SJSA1 (cell line): ENCODE data around the gene EML4. TPM values are rescaled to one million over a fixed set of nuclear protein-coding genes. Genes with fewer than 3 reads are reported as not detected.

Source experiments
- DNase-seq, 2 experiments: peaks; one replicate each; pipeline ENCODE4 v3.0.0-alpha.2; 2015 to 2020; ENCODE audit warnings: low spot score in 2 of 2, low read depth in 1 of 2
- H3K27ac ChIP-seq: fragments of 250-450 bp; sonication (Bioruptor Pico); 2 replicates; pipeline ENCODE4 v1.5.1; 2020; ENCODE audit warnings: mild to moderate bottlenecking, moderate library complexity
- H3K27me3 ChIP-seq: fragments of 250-450 bp; sonication (Bioruptor Pico); replicated peaks from 2 replicates; pipeline ENCODE4 v1.5.1; 2020; ENCODE audit warnings: mild to moderate bottlenecking, moderate library complexity
- H3K36me3 ChIP-seq: fragments of 250-450 bp; sonication (Bioruptor Pico); 2 replicates; pipeline ENCODE4 v1.5.1; 2020; ENCODE audit warnings: mild to moderate bottlenecking
- H3K4me1 ChIP-seq: fragments of 250-450 bp; sonication (Bioruptor Pico); replicated peaks from 2 replicates; pipeline ENCODE4 v1.6.1; 2021; ENCODE audit warnings: mild to moderate bottlenecking
- H3K4me3 ChIP-seq: fragments of 250-450 bp; sonication (Bioruptor Pico); 2 replicates; pipeline ENCODE4 v1.5.1; 2020; ENCODE audit warnings: mild to moderate bottlenecking
- H3K9me3 ChIP-seq: fragments of 250-450 bp; sonication (Bioruptor Pico); replicated peaks from 2 replicates; pipeline ENCODE4 v1.5.1; 2020; ENCODE audit warnings: mild to moderate bottlenecking
- total RNA-seq: library from RNA; depleted of rRNA; stranded (reverse); fragments of >200 nt; shearing (Covaris generic); gene quantifications from 2 replicates; pipeline ENCODE4 v1.2.3, GENCODE V29; 2014

Gene EML4
- total RNA-seq, 1 experiment from 2014 or later, result 78.5 TPM

GRCh38 chr2:42315844-42316470 lies 146.8 kb downstream of the EML4 start:
- peaks cover 43% of the 10 kb centered on the region for H3K36me3 ChIP-seq
- DNase-seq, result no peak
- H3K9me3 ChIP-seq, result no peaks in the 10 kb centered on the region
- peak overlapping the region; percentile 73; the same call in 1 of the 2 replicates for H3K27ac ChIP-seq
- H3K4me3 ChIP-seq, result no peak overlapping the region
- peaks cover 16% of the 10 kb centered on the region for H3K4me1 ChIP-seq
- no peaks in the 10 kb centered on the region for H3K27me3 ChIP-seq

GRCh38 chr2:42316910-42317309 lies 147.8 kb downstream of the EML4 start:
- H3K4me1 ChIP-seq, result peaks cover 16% of the 10 kb centered on the region
- no peak overlapping the region for H3K4me3 ChIP-seq
- H3K27me3 ChIP-seq, result no peaks in the 10 kb centered on the region
- no peak overlapping the region for H3K27ac ChIP-seq
- H3K36me3 ChIP-seq, result peaks cover 49% of the 10 kb centered on the region
- no peaks in the 10 kb centered on the region for H3K9me3 ChIP-seq
- no peak for DNase-seq

- H3K27me3 ChIP-seq, result no peaks in the 10 kb centered on the region
- no peak for DNase-seq
- peaks cover 16% of the 10 kb centered on the region for H3K4me1 ChIP-seq
- no peak overlapping the region for H3K27ac ChIP-seq
- no peaks in the 10 kb centered on the region for H3K9me3 ChIP-seq
- H3K36me3 ChIP-seq, result peaks cover 49% of the 10 kb centered on the region
- H3K4me3 ChIP-seq, result no peak overlapping the region
Measured at GRCh38 chr2:42317486-42317885, 148.3 kb downstream of the EML4 start.

GRCh38 chr2:42317945-42318344 lies 148.8 kb downstream of the EML4 start:
- Histone ChIP-seq H3K4me1 (peaks cover 16% of the 10 kb centered on the region), H3K4me3 (no peak overlapping the region), H3K36me3 (peaks cover 49% of the 10 kb centered on the region), H3K27ac (no peak overlapping the region), H3K9me3 (no peaks in the 10 kb centered on the region), H3K27me3 (no peaks in the 10 kb centered on the region)
- DNase-seq, result no peak

GRCh38 chr2:42319265-42319664 lies 150.1 kb downstream of the EML4 start:
- Histone ChIP-seq H3K4me3 (no peak overlapping the region), H3K4me1 (peaks cover 15% of the 10 kb centered on the region), H3K36me3 (peaks cover 49% of the 10 kb centered on the region), H3K9me3 (no peaks in the 10 kb centered on the region), H3K27me3 (no peaks in the 10 kb centered on the region), H3K27ac (no peak overlapping the region)
- DNase-seq, result no peak

GRCh38 chr2:42321452-42322064 lies 152.4 kb downstream of the EML4 start:
- Histone ChIP-seq H3K36me3 (peaks cover 58% of the 10 kb centered on the region), H3K4me1 (no peaks in the 10 kb centered on the region), H3K27ac (no peak overlapping the region), H3K9me3 (no peaks in the 10 kb centered on the region), H3K4me3 (no peak overlapping the region), H3K27me3 (no peaks in the 10 kb centered on the region)
- DNase-seq, result no peak

- Histone ChIP-seq H3K9me3 (no peaks in the 10 kb centered on the region), H3K27ac (no peak overlapping the region), H3K36me3 (peaks cover 55% of the 10 kb centered on the region), H3K4me1 (no peaks in the 10 kb centered on the region), H3K27me3 (no peaks in the 10 kb centered on the region), H3K4me3 (no peak overlapping the region)
- DNase-seq, result no peak
Measured at GRCh38 chr2:42324244-42324643, 155.1 kb downstream of the EML4 start.

GRCh38 chr2:42324949-42325348 lies 155.8 kb downstream of the EML4 start:
- no peak for DNase-seq
- Histone ChIP-seq H3K4me3 (no peak overlapping the region), H3K27me3 (no peaks in the 10 kb centered on the region), H3K9me3 (no peaks in the 10 kb centered on the region), H3K27ac (no peak overlapping the region), H3K36me3 (peaks cover 60% of the 10 kb centered on the region), H3K4me1 (no peaks in the 10 kb centered on the region)

GRCh38 chr2:42325609-42326008 lies 156.5 kb downstream of the EML4 start:
- no peaks in the 10 kb centered on the region for H3K9me3 ChIP-seq
- no peak for DNase-seq

GRCh38 chr2:42327125-42327524 lies 158.0 kb downstream of the EML4 start:
- peaks cover 67% of the 10 kb centered on the region for H3K36me3 ChIP-seq
- H3K4me3 ChIP-seq, result no peak overlapping the region
- no peak overlapping the region for H3K27ac ChIP-seq
- no peaks in the 10 kb centered on the region for H3K4me1 ChIP-seq
- no peaks in the 10 kb centered on the region for H3K27me3 ChIP-seq
- DNase-seq, result no peak
- no peaks in the 10 kb centered on the region for H3K9me3 ChIP-seq

More at GRCh38 chr2:42325609-42326008, 156.5 kb downstream of the EML4 start:
- Histone ChIP-seq H3K4me1 (no peaks in the 10 kb centered on the region), H3K27ac (no peak overlapping the region), H3K27me3 (no peaks in the 10 kb centered on the region), H3K36me3 (peaks cover 61% of the 10 kb centered on the region), H3K4me3 (no peak overlapping the region)

- H3K36me3 ChIP-seq, result peaks cover 76% of the 10 kb centered on the region
- no peak overlapping the region for H3K27ac ChIP-seq
- H3K27me3 ChIP-seq, result no peaks in the 10 kb centered on the region
- H3K9me3 ChIP-seq, result no peaks in the 10 kb centered on the region
- H3K4me1 ChIP-seq, result no peaks in the 10 kb centered on the region
- DNase-seq, result peak in 1 of 2 experiments; percentile 36
- H3K4me3 ChIP-seq, result no peak overlapping the region
Measured at GRCh38 chr2:42328148-42328833, 159.1 kb downstream of the EML4 start.

GRCh38 chr2:42328923-42329322 lies 159.8 kb downstream of the EML4 start:
- Histone ChIP-seq H3K9me3 (no peaks in the 10 kb centered on the region), H3K4me1 (no peaks in the 10 kb centered on the region), H3K36me3 (peaks cover 82% of the 10 kb centered on the region), H3K4me3 (no peak overlapping the region), H3K27me3 (no peaks in the 10 kb centered on the region), H3K27ac (no peak overlapping the region)
- no peak for DNase-seq

GRCh38 chr2:42329736-42330135 lies 160.6 kb downstream of the EML4 start:
- DNase-seq, result no peak
- no peaks in the 10 kb centered on the region for H3K4me1 ChIP-seq
- H3K27ac ChIP-seq, result no peak overlapping the region
- H3K36me3 ChIP-seq, result peaks cover 81% of the 10 kb centered on the region
- H3K27me3 ChIP-seq, result no peaks in the 10 kb centered on the region
- no peak overlapping the region for H3K4me3 ChIP-seq
- no peaks in the 10 kb centered on the region for H3K9me3 ChIP-seq

GRCh38 chr2:42331569-42332284 lies 162.6 kb downstream of the EML4 start:
- no peaks in the 10 kb centered on the region for H3K27me3 ChIP-seq
- DNase-seq, result no peak
- H3K4me3 ChIP-seq, result no peak overlapping the region
- H3K36me3 ChIP-seq, result peaks cover 79% of the 10 kb centered on the region
- H3K4me1 ChIP-seq, result peaks cover under 1% of the 10 kb centered on the region
- H3K9me3 ChIP-seq, result no peaks in the 10 kb centered on the region
- no peak overlapping the region for H3K27ac ChIP-seq
